A204.1 (cell line): ENCODE data around the gene MCMBP.
"Not testable (repeated sequence)": the region's sequence is repeated elsewhere in the genome, so short reads cannot be mapped to it uniquely, and the experiment has no call there.

ENCODE experiments used
- FAIRE-seq: peaks from 2 replicates; lab custom pipeline; 2012; peaks lifted over from hg19 to GRCh38; lab: Jason Lieb, UNC

Gene MCMBP

GRCh38 chr10:119878524-119878923 lies 5.9 kb upstream of the MCMBP start:
- no peak for FAIRE-seq

GRCh38 chr10:119872860-119873681 lies 428 bp upstream of the MCMBP start:
- FAIRE-seq = no peak

GRCh38 chr10:119871881-119872609 lies 598 bp downstream of the MCMBP start:
- FAIRE-seq = no peak

GRCh38 chr10:119869398-119869797 lies 3.2 kb downstream of the MCMBP start:
- not testable (repeated sequence) for FAIRE-seq

DNA sequence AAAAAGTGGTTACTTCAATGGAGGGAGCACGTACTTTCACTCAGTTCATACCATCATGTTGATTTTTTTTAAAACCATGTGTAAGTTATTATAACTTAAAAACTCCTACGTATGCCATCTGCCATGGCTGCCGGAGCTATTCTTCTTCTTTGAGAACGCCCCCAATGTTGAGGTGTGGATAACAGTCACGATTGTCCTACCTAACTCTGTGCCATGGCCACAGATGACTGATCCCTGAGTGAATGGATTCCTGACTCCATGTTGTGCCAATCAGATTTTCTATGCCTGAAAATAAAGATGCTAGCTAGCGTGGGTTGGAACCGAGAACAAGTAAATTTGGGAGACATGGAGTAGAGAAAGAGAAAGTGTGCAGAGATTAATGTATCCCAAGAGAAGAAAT lies 5.3 kb downstream of the MCMBP start:
- no peak for FAIRE-seq

DNA sequence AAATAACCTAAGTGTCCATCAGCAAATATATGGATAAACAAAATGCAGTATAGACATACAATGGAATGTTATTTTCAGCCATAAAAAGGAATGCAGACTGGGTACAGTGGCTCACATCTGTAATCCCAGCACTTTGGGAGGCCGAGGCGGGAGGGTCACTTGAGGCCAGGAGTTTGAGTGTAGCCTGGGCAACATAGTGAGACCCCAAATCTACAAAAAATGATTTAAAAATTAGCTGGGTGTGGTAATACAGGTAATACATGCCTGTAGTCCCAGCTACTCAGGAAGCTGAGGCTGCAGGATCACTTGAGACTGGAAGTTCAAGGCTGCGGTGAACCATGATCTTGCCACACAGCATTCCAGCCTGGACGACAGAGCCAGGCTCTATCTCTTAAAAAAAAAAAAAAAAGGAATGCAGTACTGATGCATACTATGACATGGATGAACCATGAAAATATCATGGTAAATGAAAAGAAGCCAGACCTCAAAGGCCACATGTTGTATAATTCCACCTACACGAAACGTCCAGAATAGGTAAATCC lies 6.9 kb downstream of the MCMBP start:
- no peak for FAIRE-seq

- FAIRE-seq = no peak
These were observed 8.6 kb downstream of the MCMBP start for GRCh38 chr10:119863951-119864565.

DNA sequence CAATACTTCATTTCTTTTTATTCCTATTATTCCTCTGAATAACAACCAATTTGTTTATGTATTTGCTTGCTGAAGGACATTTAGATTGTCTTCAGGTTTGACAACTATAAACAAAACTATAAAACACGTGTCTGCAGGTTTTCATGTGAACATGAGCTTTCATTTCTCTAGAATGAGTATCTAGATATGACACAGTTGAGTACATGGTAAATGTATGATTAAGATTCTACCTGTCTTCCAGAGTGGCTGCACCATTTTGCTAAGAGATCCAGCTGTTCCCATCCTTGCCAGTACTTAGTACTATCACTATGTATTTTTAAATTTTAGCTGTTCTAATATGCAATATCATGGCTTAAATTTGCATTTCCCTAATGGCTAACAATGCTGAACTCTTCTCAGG lies 10.1 kb downstream of the MCMBP start:
- FAIRE-seq = no peak

- no peak for FAIRE-seq
These were observed 11.6 kb downstream of the MCMBP start for GRCh38 chr10:119860866-119861607.

- peak; percentile 98 for FAIRE-seq
These were observed 13.0 kb downstream of the MCMBP start for GRCh38 chr10:119859420-119860258.

- no peak for FAIRE-seq
These were observed 14.6 kb downstream of the MCMBP start for GRCh38 chr10:119858063-119858462.

GRCh38 chr10:119853574-119853973 lies 19.1 kb downstream of the MCMBP start:
- no peak for FAIRE-seq

- FAIRE-seq = no peak
These were observed 19.8 kb downstream of the MCMBP start for GRCh38 chr10:119852822-119853221.

GRCh38 chr10:119852277-119852676 lies 20.4 kb downstream of the MCMBP start:
- FAIRE-seq = no peak

- no peak for FAIRE-seq
These were observed 22.7 kb downstream of the MCMBP start for GRCh38 chr10:119849944-119850343.

- FAIRE-seq = no peak
These were observed 23.4 kb downstream of the MCMBP start for GRCh38 chr10:119849031-119849789.

DNA sequence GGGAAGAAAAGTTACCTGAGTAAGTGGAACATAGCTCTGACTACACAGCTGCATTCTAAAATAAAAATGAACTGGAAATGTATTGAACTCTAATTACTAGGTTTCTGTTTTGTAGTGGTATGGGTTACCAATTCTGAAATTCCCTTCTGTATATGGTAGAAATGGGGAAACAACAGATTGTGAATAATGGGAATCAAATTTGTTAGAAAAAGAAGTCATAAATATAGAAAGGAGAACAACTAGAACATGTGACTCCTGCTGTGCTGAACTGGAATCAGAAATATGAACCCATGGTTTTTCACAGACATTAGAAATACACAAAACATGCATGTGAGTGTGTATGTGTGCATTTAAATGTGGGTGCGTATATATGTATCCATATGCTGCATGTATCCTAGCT lies 27.0 kb downstream of the MCMBP start:
- no peak for FAIRE-seq

DNA sequence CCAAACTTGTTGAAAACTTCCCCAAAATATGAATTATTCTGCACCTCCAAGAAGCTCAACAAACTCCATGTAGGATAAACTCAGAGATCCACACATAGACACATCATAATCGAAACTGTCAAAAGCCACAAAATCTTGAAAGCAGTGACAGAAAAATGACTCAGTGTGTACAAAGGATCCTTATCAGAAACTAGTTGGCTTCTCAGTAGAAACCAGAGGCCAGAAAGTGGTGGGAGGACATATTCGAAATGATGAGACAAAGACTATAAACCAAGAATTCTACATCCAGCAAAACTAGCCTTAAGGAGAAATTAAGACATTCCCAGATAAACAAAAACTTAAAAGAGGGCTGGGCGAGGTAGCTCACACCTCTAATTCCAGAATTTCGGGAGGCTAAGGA lies 38.5 kb downstream of the MCMBP start:
- FAIRE-seq = no peak

GRCh38 chr10:119832951-119833350 lies 39.7 kb downstream of the MCMBP start:
- FAIRE-seq = no peak

GRCh38 chr10:119831656-119832055 lies 41.0 kb downstream of the MCMBP start:
- no peak for FAIRE-seq

DNA sequence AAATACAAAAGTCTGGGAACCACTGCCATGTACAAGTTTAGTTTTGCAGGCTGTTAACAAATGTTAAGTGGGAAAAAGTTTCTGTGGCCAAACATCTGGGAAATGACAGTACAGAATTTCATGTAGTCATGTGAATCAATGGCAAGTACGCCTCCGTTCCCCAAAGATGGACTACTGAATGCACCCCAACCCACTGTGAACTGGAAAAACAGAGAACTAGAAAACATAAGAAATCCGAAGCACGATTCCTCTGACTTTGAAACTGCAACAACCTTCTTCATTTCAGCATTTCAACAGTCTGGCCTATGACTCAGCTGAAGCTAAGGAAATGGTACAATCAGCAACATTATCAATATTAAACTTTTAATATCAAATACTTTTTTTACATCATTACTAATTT lies 41.8 kb downstream of the MCMBP start:
- FAIRE-seq = no peak
